Progenitor cell of endocrine pancreas (in vitro differentiated cells): Measurements from ENCODE around the gene ZDHHC14. TPM values are rescaled to one million over a fixed set of nuclear protein-coding genes. Genes with fewer than 3 reads are reported as not detected.

Experiments used
- DNase-seq: peaks from one replicate; pipeline ENCODE4 v3.0.0; 2021; ENCODE audit warnings: low spot score; ENCODE audit not compliant: unreplicated experiment
- H3K27ac Mint-ChIP-seq: 2 replicates; pipeline ENCODE4 v1.8.0; 2021; ENCODE audit warnings: mild to moderate bottlenecking, moderate library complexity, mixed read lengths
- H3K27me3 Mint-ChIP-seq: 2 replicates; pipeline ENCODE4 v1.8.0; 2021; ENCODE audit warnings: mixed read lengths
- H3K36me3 Mint-ChIP-seq: 2 replicates; pipeline ENCODE4 v1.8.0; 2022; ENCODE audit warnings: mixed read lengths; ENCODE audit not compliant: insufficient read depth
- H3K4me1 Mint-ChIP-seq: 2 replicates; pipeline ENCODE4 v1.8.0; 2021; ENCODE audit warnings: low read depth, mixed read lengths
- H3K4me3 Mint-ChIP-seq: 2 replicates; pipeline ENCODE4 v1.8.0; 2021; ENCODE audit warnings: low read depth, mild to moderate bottlenecking, moderate library complexity, mixed read lengths
- H3K9me3 Mint-ChIP-seq: 2 replicates; pipeline ENCODE4 v1.8.0; 2021; ENCODE audit warnings: low read depth, mixed read lengths
- CTCF ChIP-seq: fragments of 200-600 bp; sonication (generic); IDR thresholded peaks from one replicate; pipeline ENCODE4 v1.5.0; 2021; ENCODE audit warnings: antibody characterized with exemption, mild to moderate bottlenecking; ENCODE audit not compliant: unreplicated experiment
- total RNA-seq: library from RNA; stranded (reverse); gene quantifications from 2 replicates; pipeline ENCODE4 v1.2.1, GENCODE V29; 2021

ZDHHC14 gene
- total RNA-seq, 1 donor from 2014 or later, result 9.0 TPM

- no peak for TF ChIP-seq CTCF
- Mint-ChIP-seq H3K27me3 (peaks cover 3% of the 10 kb centered on the region), H3K27ac (no peak overlapping the region), H3K4me3 (no peak overlapping the region), H3K36me3 (no peaks in the 10 kb centered on the region), H3K4me1 (peaks cover 3% of the 10 kb centered on the region), H3K9me3 (peaks cover 2% of the 10 kb centered on the region)
- no peak for DNase-seq
These were observed 182.8 kb downstream of the ZDHHC14 start for GRCh38 chr6:157563611-157564284.

DNA sequence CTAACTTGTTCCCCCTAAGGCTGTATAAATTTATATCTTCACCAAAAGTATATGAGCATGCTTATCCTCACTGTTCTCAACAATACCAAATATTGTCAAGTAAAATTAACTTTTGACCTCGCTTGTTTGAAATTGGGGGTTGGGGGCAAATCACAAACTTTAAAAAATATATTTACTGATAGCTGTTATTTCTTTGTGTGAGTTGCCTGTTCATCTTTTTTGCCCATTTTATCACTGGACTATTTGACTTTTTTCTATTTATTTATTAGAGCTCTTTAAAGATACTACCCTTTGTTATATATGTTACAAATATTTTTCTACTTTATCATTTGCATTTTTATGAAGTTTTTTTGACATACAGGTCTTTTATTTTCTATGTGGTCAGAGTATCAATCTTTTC lies 187.7 kb downstream of the ZDHHC14 start:
- no peak for TF ChIP-seq CTCF
- H3K27ac Mint-ChIP-seq, result no peak overlapping the region
- H3K9me3 Mint-ChIP-seq, result peaks cover 3% of the 10 kb centered on the region
- no peaks in the 10 kb centered on the region for H3K36me3 Mint-ChIP-seq
- H3K4me1 Mint-ChIP-seq, result no peaks in the 10 kb centered on the region
- no peaks in the 10 kb centered on the region for H3K27me3 Mint-ChIP-seq
- no peak for DNase-seq
- H3K4me3 Mint-ChIP-seq, result no peak overlapping the region

- TF ChIP-seq CTCF, result no peak
- Mint-ChIP-seq H3K9me3 (peaks cover 3% of the 10 kb centered on the region), H3K36me3 (no peaks in the 10 kb centered on the region), H3K27me3 (peaks cover 1% of the 10 kb centered on the region), H3K4me3 (no peak overlapping the region), H3K27ac (no peak overlapping the region), H3K4me1 (no peaks in the 10 kb centered on the region)
- no peak for DNase-seq
These were observed 188.6 kb downstream of the ZDHHC14 start for GRCh38 chr6:157569543-157569942.

DNA sequence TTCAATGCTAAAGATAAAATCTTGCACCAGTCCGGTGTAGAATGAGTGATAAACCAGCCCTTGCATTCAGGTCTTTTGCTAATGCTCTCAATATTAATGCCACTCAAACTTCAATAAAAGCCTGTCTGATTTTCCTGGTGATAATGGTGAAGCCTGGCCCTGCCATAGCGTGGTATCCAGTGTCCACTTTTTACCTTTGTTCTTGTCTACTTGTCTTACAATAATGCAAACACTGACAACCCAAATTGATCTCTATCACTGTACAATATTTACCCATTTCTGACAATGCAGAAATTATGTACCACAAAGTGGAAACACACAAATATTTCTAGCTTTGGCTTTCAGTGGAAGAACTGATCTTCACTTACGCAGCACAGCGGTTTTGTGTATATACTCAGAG lies 189.1 kb downstream of the ZDHHC14 start:
- H3K27me3 Mint-ChIP-seq, result peaks cover 3% of the 10 kb centered on the region
- no peak for TF ChIP-seq CTCF
- no peak for DNase-seq
- H3K4me1 Mint-ChIP-seq, result no peaks in the 10 kb centered on the region
- no peak overlapping the region for H3K27ac Mint-ChIP-seq
- H3K36me3 Mint-ChIP-seq, result no peaks in the 10 kb centered on the region
- no peak overlapping the region for H3K4me3 Mint-ChIP-seq
- peaks cover 3% of the 10 kb centered on the region for H3K9me3 Mint-ChIP-seq

DNA sequence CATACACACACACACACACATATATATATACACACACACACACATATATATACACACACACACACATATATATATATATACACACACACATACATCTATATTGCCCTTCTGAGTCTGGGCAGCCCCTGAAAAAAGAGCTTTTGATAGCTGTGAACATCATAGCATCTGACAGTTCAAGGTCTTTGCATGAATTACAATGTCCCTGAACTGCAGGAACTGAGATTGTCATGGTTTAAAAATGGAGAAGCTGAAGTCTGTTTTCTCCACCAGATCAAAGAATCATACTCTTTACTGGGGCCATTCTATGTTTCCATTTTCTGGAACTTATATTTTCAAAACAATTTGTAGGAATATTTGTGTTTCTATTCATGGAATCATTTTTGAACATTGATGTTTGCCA lies 189.8 kb downstream of the ZDHHC14 start:
- Mint-ChIP-seq H3K4me3 (no peak overlapping the region), H3K9me3 (peaks cover 3% of the 10 kb centered on the region), H3K27ac (no peak overlapping the region), H3K36me3 (no peaks in the 10 kb centered on the region), H3K4me1 (no peaks in the 10 kb centered on the region), H3K27me3 (peaks cover 6% of the 10 kb centered on the region)
- no peak for TF ChIP-seq CTCF
- DNase-seq, result no peak
